ENCODE measurements around the gene WDR76. TPM values are rescaled to one million over a fixed set of nuclear protein-coding genes. Genes with fewer than 3 reads are reported as not detected.

The WDR76 gene
- total RNA-seq, 6 experiments from 2014 or later = 0.46 to 5.5 (median 1.1) TPM

DNA sequence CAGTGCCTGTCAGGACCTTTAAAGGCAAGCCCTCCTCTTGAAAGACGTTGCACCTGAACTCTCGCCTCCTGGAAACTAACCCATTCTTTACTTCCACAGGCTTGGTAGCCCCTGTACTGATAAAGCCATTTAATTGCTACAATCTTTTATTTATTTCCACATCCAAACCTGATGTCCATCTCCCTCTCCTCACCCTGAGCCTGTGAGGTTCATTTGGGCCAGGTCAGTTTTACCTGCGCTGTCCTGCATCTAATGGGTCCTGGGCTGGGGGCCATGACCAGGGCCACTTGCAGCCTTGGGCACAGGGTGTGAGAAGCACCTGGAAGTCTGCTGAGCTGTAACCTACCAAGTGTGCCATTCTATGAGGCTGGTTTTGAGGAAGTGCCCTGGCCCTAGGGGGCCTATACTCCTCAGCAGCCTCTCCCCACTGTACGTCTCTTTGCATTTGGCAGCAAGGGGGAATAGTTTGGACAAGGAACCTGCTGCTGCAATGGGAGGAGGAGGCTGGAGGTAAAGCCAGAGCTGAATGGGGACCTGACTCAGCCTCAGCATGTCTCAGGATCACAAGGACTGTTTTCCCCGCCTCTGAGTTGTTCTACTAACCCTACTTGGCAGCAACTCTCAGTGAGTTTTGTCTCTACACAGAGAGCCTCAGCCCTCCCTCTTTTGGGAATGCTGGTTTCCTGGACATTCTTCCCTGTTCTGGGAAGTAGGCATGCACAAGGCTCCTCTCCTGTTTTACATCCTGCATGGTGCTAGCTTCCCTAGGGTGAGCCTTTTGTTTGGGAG, 53.8 kb downstream of the WDR76 start:
- no peaks in the 10 kb centered on the region for H3K9me3 ChIP-seq
- ATAC-seq (peak in 1 of 4 donors; percentile 18), DNase-seq (no peak)
- intact Hi-C loops (cut with DNase I) = no loop called here
- H3K27me3 ChIP-seq = no peaks in the 10 kb centered on the region
- H3K27ac ChIP-seq = no peak overlapping the region
- H3K4me3 ChIP-seq = no peak overlapping the region
- 90% methylated on average over 3 of the region's 5 CpGs for WGBS (ENCODE audit: insufficient coverage, low coverage, low lambda C conversion rate, missing lambda C conversion rate)
- TF ChIP-seq, protein P1, sequence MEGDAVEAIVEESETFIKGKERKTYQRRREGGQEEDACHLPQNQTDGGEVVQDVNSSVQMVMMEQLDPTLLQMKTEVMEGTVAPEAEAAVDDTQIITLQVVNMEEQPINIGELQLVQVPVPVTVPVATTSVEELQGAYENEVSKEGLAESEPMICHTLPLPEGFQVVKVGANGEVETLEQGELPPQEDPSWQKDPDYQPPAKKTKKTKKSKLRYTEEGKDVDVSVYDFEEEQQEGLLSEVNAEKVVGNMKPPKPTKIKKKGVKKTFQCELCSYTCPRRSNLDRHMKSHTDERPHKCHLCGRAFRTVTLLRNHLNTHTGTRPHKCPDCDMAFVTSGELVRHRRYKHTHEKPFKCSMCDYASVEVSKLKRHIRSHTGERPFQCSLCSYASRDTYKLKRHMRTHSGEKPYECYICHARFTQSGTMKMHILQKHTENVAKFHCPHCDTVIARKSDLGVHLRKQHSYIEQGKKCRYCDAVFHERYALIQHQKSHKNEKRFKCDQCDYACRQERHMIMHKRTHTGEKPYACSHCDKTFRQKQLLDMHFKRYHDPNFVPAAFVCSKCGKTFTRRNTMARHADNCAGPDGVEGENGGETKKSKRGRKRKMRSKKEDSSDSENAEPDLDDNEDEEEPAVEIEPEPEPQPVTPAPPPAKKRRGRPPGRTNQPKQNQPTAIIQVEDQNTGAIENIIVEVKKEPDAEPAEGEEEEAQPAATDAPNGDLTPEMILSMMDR (IDR thresholded peaks at IDR 0.05) = no peak
- TF ChIP-seq POLR2A (IDR thresholded peaks at IDR 0.05) = no peak
- no peaks in the 10 kb centered on the region for H3K36me3 ChIP-seq
- H3K4me1 ChIP-seq = no peaks in the 10 kb centered on the region

- Histone ChIP-seq H3K4me1 (no peaks in the 10 kb centered on the region), H3K27me3 (no peaks in the 10 kb centered on the region), H3K4me3 (no peak overlapping the region), H3K27ac (no peak overlapping the region), H3K36me3 (no peaks in the 10 kb centered on the region), H3K9me3 (no peaks in the 10 kb centered on the region)
- no peak for DNase-seq
- intact Hi-C loops (cut with DNase I) = no loop called here
- ATAC-seq = no peak
- TF ChIP-seq, protein P1 (IDR thresholded peaks at IDR 0.05) = no peak
- no peak for TF ChIP-seq POLR2A (IDR thresholded peaks at IDR 0.05)
- WGBS (ENCODE audit: insufficient coverage, low coverage, low lambda C conversion rate, missing lambda C conversion rate) = 69% methylated on average over 3 of the region's 4 CpGs
Measured at GRCh38 chr15:43881245-43881644, 54.4 kb downstream of the WDR76 start.

DNA sequence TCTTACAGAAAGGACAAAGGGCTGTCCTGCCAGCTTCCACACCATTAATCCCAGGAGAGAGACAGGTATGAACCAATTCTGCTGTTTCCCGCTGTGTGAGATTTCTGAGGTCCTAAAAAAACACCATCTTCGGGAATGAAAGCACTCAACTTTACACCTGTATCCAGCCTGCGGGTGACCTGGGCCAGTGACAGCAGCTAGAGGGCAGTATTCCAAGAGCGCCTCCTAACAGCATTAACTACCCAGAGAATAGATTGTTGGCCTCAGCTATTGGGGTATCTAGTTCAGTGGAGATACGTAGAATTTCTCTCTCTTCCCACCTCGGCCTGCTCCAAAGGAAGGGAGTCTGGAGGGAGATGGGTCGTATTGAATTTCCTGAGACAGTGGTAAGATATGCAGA, 55.1 kb downstream of the WDR76 start:
- TF ChIP-seq POLR2A (IDR thresholded peaks at IDR 0.05) = no peak
- TF ChIP-seq, protein P1 (IDR thresholded peaks at IDR 0.05) = peak in 3 of 4 donors; percentile 32 to 52 (median 38)
- no peak overlapping the region for H3K27ac ChIP-seq
- H3K4me3 ChIP-seq = no peak overlapping the region
- no peaks in the 10 kb centered on the region for H3K27me3 ChIP-seq
- no peaks in the 10 kb centered on the region for H3K36me3 ChIP-seq
- WGBS (ENCODE audit: insufficient coverage, low coverage, low lambda C conversion rate, missing lambda C conversion rate) = 85% methylated on average over 7 of the region's 7 CpGs
- H3K9me3 ChIP-seq = no peaks in the 10 kb centered on the region
- no peak for ATAC-seq
- intact Hi-C loops (cut with DNase I) = no loop called here
- no peak for DNase-seq
- H3K4me1 ChIP-seq = no peaks in the 10 kb centered on the region

DNA sequence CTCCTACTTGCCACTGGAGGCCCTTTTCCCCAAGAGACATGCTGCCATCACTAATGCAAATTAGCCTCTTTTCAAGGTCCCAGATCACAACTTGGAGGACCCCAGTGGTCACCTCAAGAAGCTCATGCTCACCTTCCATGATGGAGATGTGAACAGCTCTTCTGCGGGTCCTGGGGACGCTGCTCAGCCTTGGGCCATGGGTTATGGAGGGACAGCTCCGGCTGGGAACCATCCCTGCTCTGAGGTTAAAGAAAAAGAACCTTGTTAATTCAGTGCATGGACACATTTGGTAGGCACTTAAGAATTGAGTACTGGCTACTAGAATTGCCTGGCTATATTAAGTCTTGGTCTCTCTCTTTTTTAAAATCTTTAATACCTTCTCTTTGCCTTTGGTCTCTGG, 56.8 kb downstream of the WDR76 start:
- Histone ChIP-seq H3K36me3 (no peaks in the 10 kb centered on the region), H3K4me1 (no peaks in the 10 kb centered on the region)
- WGBS (ENCODE audit: insufficient coverage, low coverage, low lambda C conversion rate, missing lambda C conversion rate) = 100% methylated on average over 1 of the region's 3 CpGs

More for the DNA sequence above, 56.8 kb downstream of the WDR76 start:
- intact Hi-C loops (cut with DNase I) = no loop called here
- TF ChIP-seq POLR2A (IDR thresholded peaks at IDR 0.05) = no peak
- TF ChIP-seq, protein P1 (IDR thresholded peaks at IDR 0.05) = no peak
- Histone ChIP-seq H3K27me3 (no peaks in the 10 kb centered on the region), H3K27ac (no peak overlapping the region), H3K9me3 (no peaks in the 10 kb centered on the region), H3K4me3 (no peak overlapping the region)
- ATAC-seq = no peak
- no peak for DNase-seq
